ENCODE measurements around the gene ASTE1. TPM values are rescaled to one million over a fixed set of nuclear protein-coding genes. Genes with fewer than 3 reads are reported as not detected.

ASTE1 gene
- total and polyA plus RNA-seq, 9 donors = 5.9 to 8.6 (median 7.0) TPM

Other genes starting within 250 kb of the ASTE1 start
- gene ATP2C1, start 132.7 kb downstream of the ASTE1 start, total RNA-seq = 46.5 TPM
- 10 to 100 TPM; 51.2 to 92.6 (median 64.7) TPM for gene ATP2C1, start 132.7 kb downstream of the ASTE1 start, polyA plus RNA-seq (ENCODE audit: insufficient read depth in 1 of 8, insufficient read length in 8 of 8, low replicate concordance in 1 of 8)
- gene NEK11, start 52 bp upstream of the ASTE1 start, total RNA-seq = 11.5 TPM
- gene NEK11, start 52 bp upstream of the ASTE1 start, polyA plus RNA-seq (ENCODE audit: insufficient read depth in 1 of 8, insufficient read length in 8 of 8, low replicate concordance in 1 of 8) = 1 to 10 TPM; 6.3 to 8.2 (median 7.4) TPM

All from muscle of leg (tissue), 9 donors.